PC-9 (cell line): ENCODE measurements around the gene BRD9.

Source experiments
- CTCF ChIP-seq: fragments of 200-600 bp; sonication (generic); conservative IDR thresholded peaks from 2 replicates; pipeline ENCODE4 v1.6.1; 2017; ENCODE audit warnings: mixed run types, antibody characterized with exemption, mild to moderate bottlenecking, moderate library complexity
- EZH2 ChIP-seq: fragments of 200-600 bp; sonication (generic); IDR thresholded peaks from 2 replicates; pipeline ENCODE4 v1.8.0; 2017; ENCODE audit warnings: antibody characterized with exemption, low read depth

DNA sequence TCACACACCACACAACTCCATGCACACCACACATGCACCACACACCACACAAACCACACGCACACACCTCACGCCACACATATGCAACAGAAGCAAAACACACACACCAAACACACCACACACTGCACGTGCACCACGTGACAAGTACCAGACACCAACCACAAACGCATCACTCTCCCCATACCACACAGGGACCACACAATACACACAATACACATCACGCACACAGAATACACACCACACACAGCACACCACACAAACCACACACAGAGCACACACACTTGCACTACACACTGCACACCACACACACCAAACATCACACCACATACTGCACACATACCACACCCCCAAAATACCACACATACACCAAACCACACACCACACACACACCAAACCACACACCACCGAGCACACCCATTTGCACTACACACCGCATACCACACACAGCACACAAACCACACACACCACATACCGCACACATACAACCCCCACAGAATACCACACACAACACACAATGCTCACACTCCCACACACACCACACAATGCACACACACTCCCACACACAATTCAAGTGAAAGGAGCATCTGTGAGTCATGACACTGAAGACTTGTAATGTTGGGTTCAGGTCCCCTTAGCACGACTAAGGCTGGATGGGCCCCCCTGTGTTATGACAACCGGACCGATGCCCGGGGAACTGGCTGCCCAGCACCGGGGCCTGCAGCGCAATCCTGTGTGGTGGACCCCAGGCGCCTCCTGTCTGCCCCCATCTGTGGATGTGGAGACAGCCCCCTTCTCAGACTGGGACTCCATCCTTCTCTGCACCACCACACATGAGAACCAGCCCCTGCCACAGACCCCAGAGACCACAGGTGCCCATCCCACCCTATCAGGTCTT lies 35.8 kb downstream of the BRD9 start:
- TF ChIP-seq EZH2 (no peak), CTCF (no peak)
